ENCODE results near the gene ZMPSTE24.

The ZMPSTE24 gene

DNA sequence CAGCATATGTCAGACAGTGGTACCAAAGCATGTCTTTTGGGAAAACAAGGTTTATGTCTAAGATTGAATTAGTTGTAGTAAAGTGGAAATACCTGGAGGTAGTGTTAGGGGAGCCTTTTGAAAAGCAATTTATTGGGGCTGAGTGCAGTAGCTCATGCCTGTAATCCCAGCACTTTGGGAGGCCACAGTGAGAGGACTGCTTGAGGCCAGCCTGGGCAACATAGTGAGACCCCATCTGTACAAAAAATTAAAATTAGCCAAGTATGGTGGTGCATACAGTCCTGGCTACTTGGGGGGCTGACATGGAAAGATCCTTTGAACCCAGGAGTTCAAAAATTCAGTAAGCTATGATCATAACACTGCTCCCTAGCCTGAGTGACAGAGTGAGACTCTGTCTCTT lies 7.3 kb downstream of the ZMPSTE24 start:
- Histone ChIP-seq H3K27me3 (replicated peaks) (no peaks in the 10 kb centered on the region), H3K36me3 (replicated peaks) (peaks cover 51% of the 10 kb centered on the region), H3K27ac (no peak overlapping the region), H3K4me3 (ENCODE audit: low read depth, low read length) (no peak overlapping the region)
- in situ Hi-C loops (cut with HindIII; ENCODE audit: low pct_ligation_motif_present, low sequenced_read_pairs): no loop called here
- no peak for TF ChIP-seq CTCF (IDR thresholded peaks at IDR 0.05; ENCODE audit: low read depth, low read length, missing control alignments)
- no peak for DNase-seq

DNA sequence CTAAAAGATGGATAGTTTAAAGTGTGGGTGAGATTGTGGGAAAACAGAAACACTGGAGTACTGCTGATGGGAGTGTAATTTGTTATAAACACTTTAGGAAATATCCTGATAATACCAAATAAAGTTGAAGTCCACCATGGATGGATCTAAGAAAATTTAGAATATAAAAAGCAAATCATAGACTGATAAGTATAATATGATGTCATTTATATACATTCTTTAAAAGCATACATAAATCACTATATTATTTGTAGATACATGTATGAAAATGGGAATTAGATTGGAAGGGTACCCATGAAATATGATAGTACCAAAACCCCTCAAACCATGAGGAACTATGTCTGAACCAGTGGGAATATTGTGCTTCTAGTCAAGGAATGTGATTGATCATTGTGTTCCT lies 7.9 kb downstream of the ZMPSTE24 start:
- H3K36me3 ChIP-seq (replicated peaks): peaks cover 49% of the 10 kb centered on the region
- no peak overlapping the region for H3K4me3 ChIP-seq (ENCODE audit: low read depth, low read length)
- in situ Hi-C loops (cut with HindIII; ENCODE audit: low pct_ligation_motif_present, low sequenced_read_pairs): no loop called here
- no peak overlapping the region for H3K27ac ChIP-seq
- no peak for TF ChIP-seq CTCF (IDR thresholded peaks at IDR 0.05; ENCODE audit: low read depth, low read length, missing control alignments)
- DNase-seq: no peak
- H3K27me3 ChIP-seq (replicated peaks): no peaks in the 10 kb centered on the region

DNA sequence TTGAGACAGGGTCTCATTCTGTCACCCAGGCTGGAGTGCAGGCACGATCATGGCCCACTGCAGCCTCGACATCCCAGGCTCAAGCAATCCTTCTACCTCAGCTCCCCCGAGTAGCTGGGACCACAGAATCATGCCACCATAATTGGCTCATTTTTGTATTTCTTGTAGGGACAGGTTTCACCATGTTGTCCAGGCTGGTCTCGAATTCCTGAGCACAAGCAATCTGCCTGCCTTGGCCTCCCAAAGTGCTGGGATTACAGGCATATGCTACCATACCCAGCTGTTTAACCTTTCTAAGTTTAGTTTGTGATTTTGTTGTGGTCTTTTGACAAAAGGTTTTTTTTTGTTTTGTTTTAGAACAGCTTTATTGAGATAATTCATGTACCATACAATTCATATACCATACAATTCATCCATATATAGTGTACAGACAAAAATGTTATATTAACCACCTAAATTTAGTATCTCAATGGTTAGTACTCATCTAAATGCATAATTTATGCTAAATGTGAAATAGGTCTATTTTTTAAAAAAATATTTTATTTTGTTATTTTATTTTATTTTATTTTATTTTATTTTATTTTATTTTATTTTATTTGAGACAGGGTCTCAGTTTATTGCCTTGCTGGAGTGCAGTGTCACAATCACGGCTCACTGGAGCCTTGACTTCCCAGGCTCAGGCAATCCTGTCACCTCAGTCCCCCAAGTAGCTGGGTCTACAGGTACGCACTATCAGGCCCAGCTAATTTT lies 8.9 kb downstream of the ZMPSTE24 start:
- Histone ChIP-seq H3K27me3 (replicated peaks) (no peaks in the 10 kb centered on the region), H3K27ac (peak overlapping the region; percentile 69), H3K36me3 (replicated peaks) (peaks cover 44% of the 10 kb centered on the region), H3K4me3 (ENCODE audit: low read depth, low read length) (no peak overlapping the region)
- in situ Hi-C loops (cut with HindIII; ENCODE audit: low pct_ligation_motif_present, low sequenced_read_pairs): no loop called here
- TF ChIP-seq CTCF (IDR thresholded peaks at IDR 0.05; ENCODE audit: low read depth, low read length, missing control alignments): no peak
- no peak for DNase-seq

GRCh38 chr1:40267767-40268187 lies 9.7 kb downstream of the ZMPSTE24 start:
- peak; percentile 90 for DNase-seq
- in situ Hi-C loops (cut with HindIII; ENCODE audit: low pct_ligation_motif_present, low sequenced_read_pairs): no loop called here
- no peak overlapping the region for H3K4me3 ChIP-seq (ENCODE audit: low read depth, low read length)
- H3K27me3 ChIP-seq (replicated peaks): no peaks in the 10 kb centered on the region
- H3K27ac ChIP-seq: peak overlapping the region; percentile 69
- H3K36me3 ChIP-seq (replicated peaks): peaks cover 49% of the 10 kb centered on the region
- no peak for TF ChIP-seq CTCF (IDR thresholded peaks at IDR 0.05; ENCODE audit: low read depth, low read length, missing control alignments)

DNA sequence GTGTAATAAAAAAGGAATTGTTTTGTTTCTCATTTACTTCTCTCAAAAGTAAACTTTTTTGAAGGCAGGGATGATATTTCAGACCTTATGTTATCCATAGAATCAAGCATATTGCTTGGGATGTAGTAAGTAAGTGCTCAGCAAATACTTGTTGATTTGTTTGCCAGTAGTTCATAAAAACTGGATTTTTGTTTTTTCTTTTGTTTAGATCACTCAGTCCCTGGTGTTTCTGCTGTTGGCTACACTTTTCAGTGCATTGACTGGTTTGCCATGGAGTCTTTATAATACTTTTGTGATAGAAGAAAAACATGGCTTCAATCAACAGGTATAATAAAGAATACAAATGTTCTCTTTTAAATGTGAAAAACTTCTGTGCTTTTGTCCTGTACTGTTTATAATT lies 10.2 kb downstream of the ZMPSTE24 start:
- DNase-seq: no peak
- no peak for TF ChIP-seq CTCF (IDR thresholded peaks at IDR 0.05; ENCODE audit: low read depth, low read length, missing control alignments)
- in situ Hi-C loops (cut with HindIII; ENCODE audit: low pct_ligation_motif_present, low sequenced_read_pairs): no loop called here
- Histone ChIP-seq H3K27me3 (replicated peaks) (no peaks in the 10 kb centered on the region), H3K27ac (peak overlapping the region; percentile 69), H3K4me3 (ENCODE audit: low read depth, low read length) (no peak overlapping the region), H3K36me3 (replicated peaks) (peaks cover 51% of the 10 kb centered on the region)

Measured in brain microvascular endothelial cell (primary cell).